Putamen (tissue), 1 donor: ENCODE results near the gene C3orf33.
A peak's percentile ranks its signal among the peaks of the same experiment; 100 is the strongest.
"Not testable (repeated sequence)": the region's sequence is repeated elsewhere in the genome, so short reads cannot be mapped to it uniquely, and the experiment has no call there.

Experiments
- DNase-seq: peaks from one replicate; pipeline ENCODE4 v3.0.0-alpha.2; 2016; ENCODE audit warnings: low spot score

The C3orf33 gene

GRCh38 chr3:155805802-155806618 lies at the start of gene C3orf33:
TSS of gene C3orf33 (minus strand) at chr3:155806278. CDS start at chr3:155806252, 26 bp downstream.
- peak; percentile 78 for DNase-seq

GRCh38 chr3:155854141-155854940 lies 48.3 kb upstream of the C3orf33 start, which contains the start of gene SLC33A1:
TSS of gene SLC33A1 (minus strand) at chr3:155854427. CDS start at chr3:155853997, 430 bp downstream.
- peak; percentile 99 for DNase-seq

GRCh38 chr3:155853214-155854140 lies 47.4 kb upstream of the C3orf33 start:
- DNase-seq: no peak

- DNase-seq: no peak
Measured at GRCh38 chr3:155852341-155852740, 46.3 kb upstream of the C3orf33 start.

- not testable (repeated sequence) for DNase-seq
Measured at GRCh38 chr3:155849404-155849803, 43.3 kb upstream of the C3orf33 start.

- no peak for DNase-seq
Measured at GRCh38 chr3:155847993-155848392, 41.9 kb upstream of the C3orf33 start.

GRCh38 chr3:155846119-155846518 lies 40.0 kb upstream of the C3orf33 start:
- DNase-seq: no peak

- DNase-seq: no peak
Measured at GRCh38 chr3:155843569-155843968, 37.5 kb upstream of the C3orf33 start.

GRCh38 chr3:155835341-155836071 lies 29.4 kb upstream of the C3orf33 start:
- no peak for DNase-seq

- DNase-seq: not testable (repeated sequence)
Measured at GRCh38 chr3:155828490-155829098, 22.5 kb upstream of the C3orf33 start.

- DNase-seq: no peak
Measured at GRCh38 chr3:155815030-155815545, 9.0 kb upstream of the C3orf33 start.

- DNase-seq: not testable (repeated sequence)
Measured at GRCh38 chr3:155813224-155813623, 7.1 kb upstream of the C3orf33 start.

- no peak for DNase-seq
Measured at GRCh38 chr3:155809181-155809580, 3.1 kb upstream of the C3orf33 start.

- DNase-seq: no peak
Measured at GRCh38 chr3:155807823-155808222, 1.7 kb upstream of the C3orf33 start.

- DNase-seq: no peak
Measured at GRCh38 chr3:155805204-155805801, 775 bp downstream of the C3orf33 start.

- DNase-seq: no peak
Measured at GRCh38 chr3:155804323-155804722, 1.8 kb downstream of the C3orf33 start.

- DNase-seq: no peak
Measured at GRCh38 chr3:155792532-155792931, 13.5 kb downstream of the C3orf33 start.

GRCh38 chr3:155791190-155791589 lies 14.9 kb downstream of the C3orf33 start:
- DNase-seq: no peak

- DNase-seq: no peak
Measured at GRCh38 chr3:155790272-155790925, 15.7 kb downstream of the C3orf33 start.
